Stimulated activated CD4-positive, alpha-beta T cell treated with anti-CD3 and anti-CD28 coated beads, Interleukin-12 subunit alpha, Interleukin-12 subunit beta, amount 100 ng/mL, for 24 hours (primary cell): Measurements from ENCODE around the gene ANTKMT.
"Not testable (repeated sequence)": the region's sequence is repeated elsewhere in the genome, so short reads cannot be mapped to it uniquely, and the experiment has no call there.

ENCODE experiments used
- DNase-seq, 2 experiments: peaks; one replicate each; pipeline ENCODE4 v3.0.0-alpha.2; 2020; ENCODE audit warnings: low read depth in 2 of 2

ANTKMT gene

GRCh38 chr16:743794-744500 lies 23.0 kb downstream of the ANTKMT start:
- DNase-seq, result no peak

GRCh38 chr16:745739-746138 lies 24.8 kb downstream of the ANTKMT start:
- no peak for DNase-seq

GRCh38 chr16:746637-747036 lies 25.7 kb downstream of the ANTKMT start:
- DNase-seq, result no peak

GRCh38 chr16:747978-748746 lies 27.2 kb downstream of the ANTKMT start:
- no peak for DNase-seq

- no peak for DNase-seq
Observed at GRCh38 chr16:749010-749409, 28.1 kb downstream of the ANTKMT start.

GRCh38 chr16:750485-750884 lies 29.5 kb downstream of the ANTKMT start:
- DNase-seq, result no peak

GRCh38 chr16:751152-752006 lies 30.4 kb downstream of the ANTKMT start:
- no peak for DNase-seq

GRCh38 chr16:752007-752312 lies 31.0 kb downstream of the ANTKMT start:
- DNase-seq, result no peak

GRCh38 chr16:754121-754607 lies 33.2 kb downstream of the ANTKMT start:
- DNase-seq, result not testable (repeated sequence)

GRCh38 chr16:754656-755055 lies 33.7 kb downstream of the ANTKMT start:
- DNase-seq, result no peak

- DNase-seq, result no peak
Observed at GRCh38 chr16:756428-756827, 35.5 kb downstream of the ANTKMT start.

GRCh38 chr16:759110-759910 lies 38.4 kb downstream of the ANTKMT start:
- no peak for DNase-seq

GRCh38 chr16:760065-760464 lies 39.1 kb downstream of the ANTKMT start:
- DNase-seq, result no peak

GRCh38 chr16:760545-761343 lies 39.8 kb downstream of the ANTKMT start, which contains the start of gene MSLN:
TSS of gene MSLN (plus strand) at chr16:760734. CDS start at chr16:762681, 1,947 bp downstream.
- DNase-seq, result no peak

- no peak for DNase-seq
Observed at GRCh38 chr16:761625-762513, 40.9 kb downstream of the ANTKMT start.

- DNase-seq, result no peak
Observed at GRCh38 chr16:762595-763268, 41.8 kb downstream of the ANTKMT start.

- no peak for DNase-seq
Observed at GRCh38 chr16:763369-764183, 42.6 kb downstream of the ANTKMT start.

- no peak for DNase-seq
Observed at GRCh38 chr16:764184-764750, 43.3 kb downstream of the ANTKMT start.
